Left lobe of liver (tissue), 2 donors: ENCODE results near the gene CNPY1. TPM values are rescaled to one million over a fixed set of nuclear protein-coding genes. Genes with fewer than 3 reads are reported as not detected.

Experiments used
- ATAC-seq: fragments of 200-7000 bp; cut with Tn5 transposase; one replicate; pipeline ENCODE4 v1.9.1; 2020; ENCODE audit warnings: mild to moderate bottlenecking, moderate library complexity
- DNase-seq: peaks from one replicate; pipeline ENCODE4 v3.0.0-alpha.2; 2020; ENCODE audit warnings: low spot score
- total RNA-seq: library from RNA; stranded (reverse); gene quantifications from one replicate; pipeline ENCODE4 v1.2.1, GENCODE V29; 2021
- donor health status: DM: no; HTN: no; CAD: no; lungs with moderate emphysema.
- donor health status: DM: no; HTN: yes; CAD: no.

The CNPY1 gene
- total RNA-seq, 1 donor from 2014 or later = not detected

DNA sequence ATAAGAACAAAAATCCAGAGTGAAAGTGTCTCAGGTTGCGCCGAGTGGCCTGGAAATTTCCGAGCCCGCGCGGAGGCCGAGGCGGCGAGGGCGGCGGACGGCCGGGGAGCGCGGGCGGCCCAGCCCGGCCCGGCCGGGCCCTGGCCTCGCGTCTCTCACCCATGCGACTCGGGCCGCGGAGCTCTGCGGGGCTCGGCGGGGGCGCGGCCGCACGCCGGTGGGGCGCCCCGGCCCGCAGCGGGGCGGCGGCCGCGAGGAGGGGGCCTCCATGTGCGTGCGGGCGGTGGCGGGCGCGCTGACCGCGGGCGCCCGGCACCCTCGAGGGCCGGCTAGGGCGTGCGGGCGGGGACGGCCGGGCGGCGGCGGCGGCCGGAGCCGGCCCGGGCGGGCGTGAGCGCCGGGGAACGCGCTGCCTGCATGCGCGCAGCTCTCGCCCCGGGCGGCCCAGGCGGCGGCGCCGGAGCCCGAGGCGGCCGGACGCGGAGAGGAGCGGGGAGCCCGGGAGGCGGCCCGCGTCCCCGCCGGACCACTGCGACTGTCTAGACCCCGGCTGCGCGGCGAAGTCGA is 88.7 kb downstream of the CNPY1 start:
- DNase-seq (no peak), ATAC-seq (peak; percentile 54)

DNA sequence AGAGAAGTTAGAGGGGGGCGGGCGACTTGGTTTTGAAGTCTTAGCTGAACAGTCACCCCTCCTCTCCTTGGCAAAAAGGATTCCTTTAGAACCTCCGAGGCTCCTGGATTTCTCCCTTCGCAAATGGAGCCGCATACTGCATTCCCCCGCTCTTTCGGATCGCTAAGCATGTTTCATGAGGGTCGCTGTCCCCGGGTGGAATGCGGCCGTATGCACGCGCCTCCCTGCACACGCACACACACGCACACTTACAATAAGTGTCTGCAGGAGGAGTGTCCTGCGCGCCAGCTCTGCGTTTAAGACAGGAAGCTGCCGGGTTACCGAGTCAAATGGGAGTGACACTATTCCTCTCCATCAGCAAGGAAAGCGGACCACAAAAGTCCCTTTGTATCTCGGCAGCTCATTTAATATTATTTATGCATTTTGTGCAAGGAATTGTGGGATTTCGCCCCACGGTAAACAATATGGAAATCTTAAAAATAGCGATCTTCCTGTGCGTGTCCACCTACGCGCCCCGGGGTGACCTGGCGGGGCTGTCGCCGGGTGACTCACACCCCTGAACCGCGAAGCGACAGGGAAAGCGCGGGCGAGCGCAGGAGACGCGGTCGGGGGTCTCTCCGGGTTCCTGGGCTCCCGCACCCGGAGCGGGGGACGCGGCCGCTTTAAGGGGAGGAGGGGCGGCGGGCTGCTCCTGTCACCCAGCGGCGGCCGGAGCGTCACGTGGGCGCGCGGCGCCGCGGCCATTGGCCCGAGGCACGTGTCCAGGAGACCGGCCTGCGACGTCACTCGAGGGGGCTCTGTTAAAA is 89.4 kb downstream of the CNPY1 start:
- DNase-seq = peak; percentile 67
- peak; percentile 73 for ATAC-seq

GRCh38 chr7:155455776-155456737 is 90.3 kb downstream of the CNPY1 start:
- DNase-seq = no peak
- no peak for ATAC-seq

DNA sequence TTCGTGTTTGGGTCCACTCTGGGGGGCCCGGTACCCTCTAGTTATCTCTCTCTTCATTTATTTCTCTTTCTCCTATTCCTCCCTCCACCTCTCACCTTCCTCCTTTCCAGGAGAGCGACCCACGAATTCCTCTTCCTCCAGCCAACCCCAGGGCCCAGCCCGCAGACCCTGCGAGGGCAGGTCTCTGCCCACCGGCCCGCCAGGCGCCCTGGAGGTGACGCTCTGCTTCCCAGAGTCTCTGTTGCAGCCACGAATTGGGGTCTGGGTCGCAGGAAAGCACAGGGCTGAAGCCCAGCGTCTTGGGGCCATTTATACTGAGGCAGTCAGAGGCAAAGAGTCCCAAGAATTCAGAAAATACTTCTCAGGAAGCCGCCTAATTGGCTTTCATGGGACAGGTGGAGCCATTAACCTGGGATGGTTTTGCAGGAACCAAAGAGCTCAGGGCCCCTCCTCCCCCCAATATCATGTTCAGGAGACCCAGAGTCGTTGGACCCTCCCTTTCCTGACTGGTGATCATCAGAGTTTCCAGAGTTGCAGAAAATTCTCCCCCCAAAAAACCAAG is 91.1 kb downstream of the CNPY1 start:
- DNase-seq (no peak), ATAC-seq (no peak)

DNA sequence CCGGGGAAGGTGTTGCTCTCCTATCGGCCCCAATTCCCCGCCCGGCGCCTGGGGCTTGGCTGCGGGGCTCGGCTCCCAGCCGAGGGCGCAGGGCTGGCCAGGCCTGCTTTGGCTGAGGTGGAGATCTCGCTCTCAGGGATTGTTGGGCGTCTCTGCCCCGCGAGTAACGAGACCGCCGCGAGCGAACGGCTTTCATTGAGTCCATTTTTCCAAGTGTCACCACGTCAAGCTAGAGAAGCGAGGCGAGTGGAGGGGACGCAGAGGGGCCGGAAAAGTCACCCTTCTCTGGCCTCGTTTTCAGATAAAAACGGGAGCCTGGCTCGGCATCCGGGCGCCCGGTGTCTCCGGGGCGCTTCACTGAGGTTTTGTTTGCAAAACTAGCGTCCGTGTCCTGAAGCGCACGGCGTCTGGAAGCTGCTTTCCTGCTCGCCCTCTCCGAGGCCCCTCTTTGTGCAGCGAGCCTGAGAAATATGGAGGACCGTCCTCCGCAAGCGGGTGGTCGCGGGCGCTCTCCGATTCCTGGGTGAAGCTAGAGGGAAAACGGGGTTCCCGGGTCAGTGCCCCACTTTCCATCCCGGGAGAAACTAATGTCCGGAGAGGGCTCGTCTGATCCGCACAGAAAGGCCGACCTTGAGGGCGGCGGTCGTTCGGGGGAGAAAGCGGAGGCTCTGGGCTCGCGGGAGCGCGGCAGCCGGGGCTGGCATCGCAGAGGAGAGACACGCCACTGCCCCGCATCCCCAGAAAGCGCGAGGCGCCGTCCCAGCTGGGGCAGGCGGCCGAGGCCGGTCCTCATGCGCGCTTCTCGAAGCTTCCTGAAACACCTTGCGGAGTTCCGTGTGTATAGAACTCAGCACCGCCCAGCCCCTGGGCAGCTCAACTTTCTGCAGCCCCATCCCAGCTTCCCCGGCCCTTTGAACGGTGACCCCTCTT is 91.9 kb downstream of the CNPY1 start:
- ATAC-seq = no peak
- no peak for DNase-seq

GRCh38 chr7:155453296-155454182 is 92.8 kb downstream of the CNPY1 start:
- DNase-seq (no peak), ATAC-seq (no peak)

- ATAC-seq (no peak), DNase-seq (no peak)
Measured at GRCh38 chr7:155452505-155453295, 93.7 kb downstream of the CNPY1 start.

GRCh38 chr7:155451840-155452239 is 94.5 kb downstream of the CNPY1 start:
- no peak for DNase-seq

More at GRCh38 chr7:155451840-155452239, 94.5 kb downstream of the CNPY1 start:
- no peak for ATAC-seq

Other genes with a start within 250 kb of the CNPY1 start
- gene INSIG1, start 248.7 kb downstream of the CNPY1 start, total RNA-seq = 208 TPM
- gene EN2, start 88.4 kb downstream of the CNPY1 start, total RNA-seq = not detected
- 40.6 TPM for gene RBM33, start 98.1 kb upstream of the CNPY1 start, total RNA-seq